Thoracic aorta (tissue), 2 donors: ENCODE data around the gene LRRC4. TPM values are rescaled to one million over a fixed set of nuclear protein-coding genes. Genes with fewer than 3 reads are reported as not detected.
A peak's percentile ranks its signal among the peaks of the same experiment; 100 is the strongest.

ENCODE experiments used
- ATAC-seq: fragments of 150-250 bp; one replicate; pipeline ENCODE4 v1.8.0; 2017; ENCODE audit warnings: low read depth; ENCODE audit not compliant: insufficient number of reproducible peaks, low FRiP score
- DNase-seq: peaks from one replicate; pipeline ENCODE4 v3.0.0-alpha.2; 2020; ENCODE audit warnings: low spot score
- H3K27ac ChIP-seq, 2 donors: fragments of 200-600 bp; sonication (generic); 1 replicate in 1 of 2; 2 replicates in 1 of 2; pipeline ENCODE4 v1.5.1; 2016; ENCODE audit warnings: mild to moderate bottlenecking in 2 of 2, moderate library complexity in 2 of 2
- H3K27me3 ChIP-seq: fragments of 200-600 bp; sonication (generic); replicated peaks from 2 replicates; pipeline ENCODE4 v1.6.0; 2016; ENCODE audit warnings: mild to moderate bottlenecking; ENCODE audit not compliant: insufficient read depth
- H3K36me3 ChIP-seq: fragments of 200-600 bp; sonication (generic); one replicate; pipeline ENCODE4 v1.5.1; 2016
- H3K4me1 ChIP-seq, 2 donors: fragments of 200-600 bp; sonication (generic); 1 replicate in 1 of 2; 2 replicates in 1 of 2; pipeline versions ENCODE4 v1.5.1 to v1.6.0; 2016; ENCODE audit warnings: low read depth in 2 of 2, mild to moderate bottlenecking in 1 of 2; ENCODE audit not compliant: control insufficient read depth in 1 of 2
- H3K4me3 ChIP-seq: fragments of 200-600 bp; sonication (generic); 2 replicates; pipeline ENCODE4 v1.5.1; 2016; ENCODE audit warnings: mild to moderate bottlenecking
- H3K9me3 ChIP-seq: fragments of 200-600 bp; sonication (generic); 2 replicates; pipeline ENCODE4 v1.5.1; 2016
- CTCF ChIP-seq: fragments of 200-600 bp; sonication (generic); IDR thresholded peaks from one replicate; pipeline ENCODE4 v1.5.1; 2019; ENCODE audit warnings: antibody characterized with exemption
- total RNA-seq, 2 donors: library from RNA; depleted of rRNA; stranded (reverse); fragments of >200 nt; gene quantifications; one replicate each; pipeline versions ENCODE4 v1.1.0 to v1.2.3, GENCODE V29; 2016

The LRRC4 gene
- total RNA-seq, 2 donors from 2014 or later: 0.85 to 2.2 TPM

GRCh38 chr7:127993987-127994386, 37.2 kb downstream of the LRRC4 start:
- no peak for TF ChIP-seq CTCF
- no peak overlapping the region for H3K4me3 ChIP-seq
- H3K27me3 ChIP-seq: no peaks in the 10 kb centered on the region
- no peaks in the 10 kb centered on the region for H3K9me3 ChIP-seq
- ATAC-seq (no peak), DNase-seq (no peak)
- peaks cover 3 to 21% of the 10 kb centered on the region in 2 donors for H3K4me1 ChIP-seq
- peaks cover 5% of the 10 kb centered on the region for H3K36me3 ChIP-seq
- H3K27ac ChIP-seq: no peak overlapping the region

GRCh38 chr7:127993317-127993716, 37.9 kb downstream of the LRRC4 start:
- Histone ChIP-seq H3K36me3 (peaks cover 5% of the 10 kb centered on the region), H3K4me3 (no peak overlapping the region), H3K27ac (no peak overlapping the region), H3K27me3 (no peaks in the 10 kb centered on the region), H3K9me3 (no peaks in the 10 kb centered on the region), H3K4me1 (peaks cover 3 to 21% of the 10 kb centered on the region in 2 donors)
- DNase-seq: no peak
- no peak for ATAC-seq
- no peak for TF ChIP-seq CTCF

- H3K9me3 ChIP-seq: no peaks in the 10 kb centered on the region
- peaks cover 0 to 17% of the 10 kb centered on the region in 2 donors for H3K4me1 ChIP-seq
- no peaks in the 10 kb centered on the region for H3K27me3 ChIP-seq
- no peak overlapping the region for H3K4me3 ChIP-seq
- DNase-seq (no peak), ATAC-seq (no peak)
- H3K27ac ChIP-seq: no peak overlapping the region
- no peak for TF ChIP-seq CTCF
- H3K36me3 ChIP-seq: peaks cover 5% of the 10 kb centered on the region
Observed at GRCh38 chr7:127988751-127989150, 42.5 kb downstream of the LRRC4 start.

- H3K4me3 ChIP-seq: no peak overlapping the region
- peak; percentile 15 for ATAC-seq
- TF ChIP-seq CTCF: no peak
- H3K4me1 ChIP-seq: peaks cover 0 to 17% of the 10 kb centered on the region in 2 donors
- no peaks in the 10 kb centered on the region for H3K27me3 ChIP-seq
- H3K27ac ChIP-seq: no peak overlapping the region
- H3K9me3 ChIP-seq: no peaks in the 10 kb centered on the region
- DNase-seq: no peak
- H3K36me3 ChIP-seq: peaks cover 4% of the 10 kb centered on the region
Observed at GRCh38 chr7:127986581-127987521, 44.4 kb downstream of the LRRC4 start.

- ATAC-seq (no peak), DNase-seq (no peak)
- Histone ChIP-seq H3K27me3 (no peaks in the 10 kb centered on the region), H3K36me3 (no peaks in the 10 kb centered on the region), H3K27ac (no peak overlapping the region), H3K4me1 (peaks cover 0 to 17% of the 10 kb centered on the region in 2 donors), H3K9me3 (peaks cover 4% of the 10 kb centered on the region), H3K4me3 (no peak overlapping the region)
- TF ChIP-seq CTCF: no peak
Observed at GRCh38 chr7:127983804-127984332, 47.4 kb downstream of the LRRC4 start.
